ENCODE data around the gene FAM20C. TPM values are rescaled to one million over a fixed set of nuclear protein-coding genes. Genes with fewer than 3 reads are reported as not detected.

Gene FAM20C
- total RNA-seq, 3 donors from 2014 or later (not counting 1 experiment from before 2014, with no cell fraction given) = 1.2 to 8.6 (median 3.9) TPM

DNA sequence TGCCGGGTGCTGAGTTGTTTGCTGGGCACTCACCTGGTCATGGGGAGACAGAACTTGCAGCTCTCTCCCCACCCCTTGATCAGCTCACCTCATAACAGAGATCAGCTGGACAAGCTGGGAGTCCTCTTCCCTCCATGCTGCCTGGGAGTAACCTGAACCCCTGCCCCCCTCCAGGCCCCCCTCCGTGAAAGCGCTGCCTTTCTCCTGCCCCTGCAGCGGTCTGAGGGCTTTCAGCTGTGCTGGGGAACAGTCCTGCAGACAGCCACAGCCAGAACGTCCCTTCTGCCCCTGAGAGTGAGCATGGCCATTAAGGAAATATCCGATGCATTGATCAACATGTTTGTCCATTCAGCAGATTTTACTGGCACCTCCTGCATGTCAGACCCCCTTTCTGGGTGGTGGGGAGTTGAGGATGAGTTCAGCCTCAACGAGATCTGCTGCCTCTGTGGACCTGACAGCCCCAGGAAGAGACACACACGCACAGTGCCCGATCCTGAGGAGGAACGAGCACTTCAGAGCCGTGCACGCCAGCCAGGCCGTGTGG, 4.5 kb downstream of the FAM20C start:
- DNase-seq (no peak), ATAC-seq (no peak)
- peaks cover 3% of the 10 kb centered on the region for H3K27me3 ChIP-seq (ENCODE audit: control insufficient read depth, insufficient read depth, low read length)
- peaks cover 13 to 21% of the 10 kb centered on the region in 2 donors for H3K27me3 Mint-ChIP-seq (ENCODE audit: low read depth in 2 of 2)
- H3K4me3 ChIP-seq (ENCODE audit: low read length) = no peak overlapping the region
- H3K36me3 Mint-ChIP-seq = no peaks in the 10 kb centered on the region
- no peak overlapping the region for H3K4me3 Mint-ChIP-seq
- no peaks in the 10 kb centered on the region for H3K36me3 ChIP-seq (ENCODE audit: control insufficient read depth, insufficient read depth, low read length)
- no peak overlapping the region for H3K27ac ChIP-seq (ENCODE audit: low read length)
- 70% methylated on average over 13 of the region's 13 CpGs for WGBS (ENCODE audit: insufficient coverage)
- intact Hi-C loops (cut with micrococcal nuclease) = no loop called here
- no peaks in the 10 kb centered on the region for H3K9me3 ChIP-seq (ENCODE audit: control insufficient read depth, insufficient read depth, low read length)
- TF ChIP-seq, protein P1, sequence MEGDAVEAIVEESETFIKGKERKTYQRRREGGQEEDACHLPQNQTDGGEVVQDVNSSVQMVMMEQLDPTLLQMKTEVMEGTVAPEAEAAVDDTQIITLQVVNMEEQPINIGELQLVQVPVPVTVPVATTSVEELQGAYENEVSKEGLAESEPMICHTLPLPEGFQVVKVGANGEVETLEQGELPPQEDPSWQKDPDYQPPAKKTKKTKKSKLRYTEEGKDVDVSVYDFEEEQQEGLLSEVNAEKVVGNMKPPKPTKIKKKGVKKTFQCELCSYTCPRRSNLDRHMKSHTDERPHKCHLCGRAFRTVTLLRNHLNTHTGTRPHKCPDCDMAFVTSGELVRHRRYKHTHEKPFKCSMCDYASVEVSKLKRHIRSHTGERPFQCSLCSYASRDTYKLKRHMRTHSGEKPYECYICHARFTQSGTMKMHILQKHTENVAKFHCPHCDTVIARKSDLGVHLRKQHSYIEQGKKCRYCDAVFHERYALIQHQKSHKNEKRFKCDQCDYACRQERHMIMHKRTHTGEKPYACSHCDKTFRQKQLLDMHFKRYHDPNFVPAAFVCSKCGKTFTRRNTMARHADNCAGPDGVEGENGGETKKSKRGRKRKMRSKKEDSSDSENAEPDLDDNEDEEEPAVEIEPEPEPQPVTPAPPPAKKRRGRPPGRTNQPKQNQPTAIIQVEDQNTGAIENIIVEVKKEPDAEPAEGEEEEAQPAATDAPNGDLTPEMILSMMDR (IDR thresholded peaks at IDR 0.05) = no peak
- H3K4me1 Mint-ChIP-seq = no peaks in the 10 kb centered on the region
- no peak overlapping the region for H3K27ac Mint-ChIP-seq
- no peaks in the 10 kb centered on the region for H3K4me1 ChIP-seq (ENCODE audit: control insufficient read depth, insufficient read depth, low read length)
- H3K9me3 Mint-ChIP-seq = no peaks in the 10 kb centered on the region

DNA sequence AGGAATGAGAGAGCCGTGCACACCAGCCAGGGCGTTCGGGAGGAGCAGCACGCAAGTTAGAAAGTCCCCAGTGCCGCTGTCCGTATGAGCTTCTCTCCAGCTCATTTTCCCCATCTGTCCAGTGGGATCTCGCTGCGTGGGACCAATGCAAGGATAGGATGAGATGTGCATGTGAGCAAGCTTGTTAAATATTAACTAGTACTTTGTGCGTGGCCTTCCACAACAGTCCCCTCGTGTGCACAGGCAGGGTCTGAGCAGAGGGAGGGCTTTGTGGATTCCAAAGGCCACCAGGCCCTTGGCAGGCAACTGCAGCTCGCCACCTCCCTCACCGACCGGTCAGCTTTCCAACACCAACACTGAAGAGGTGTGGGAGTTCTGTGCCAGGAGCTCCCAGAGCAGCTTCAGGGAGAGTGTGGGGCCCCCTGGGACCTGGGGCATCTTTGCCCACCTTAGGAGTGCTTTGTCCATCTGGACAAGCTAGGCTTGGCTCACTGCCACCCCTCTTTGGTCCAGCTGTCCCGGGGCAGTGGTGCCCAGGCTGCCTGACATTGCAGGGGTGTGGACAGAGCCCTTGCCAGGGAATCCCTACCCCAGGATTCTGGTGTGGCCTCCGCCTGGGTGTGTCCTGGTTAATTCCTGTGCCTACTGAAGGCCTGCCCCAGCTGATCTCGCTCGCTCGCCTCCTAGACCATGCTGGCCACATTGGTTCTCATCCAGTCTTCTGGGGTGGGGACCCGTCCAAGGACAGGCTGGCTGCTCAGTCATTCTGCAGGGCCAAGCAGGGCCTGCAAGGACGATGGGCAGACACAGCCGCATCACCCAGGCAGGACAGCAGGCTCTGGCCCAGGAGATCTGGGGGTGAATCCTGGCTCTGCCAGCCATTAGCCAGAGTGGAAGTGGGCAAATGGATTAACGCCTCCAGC, 5.3 kb downstream of the FAM20C start:
- Mint-ChIP-seq H3K9me3 (no peaks in the 10 kb centered on the region), H3K27ac (no peak overlapping the region), H3K4me1 (no peaks in the 10 kb centered on the region), H3K27me3 (ENCODE audit: low read depth in 2 of 2) (peaks cover 13 to 21% of the 10 kb centered on the region in 2 donors), H3K4me3 (no peak overlapping the region), H3K36me3 (no peaks in the 10 kb centered on the region)
- Histone ChIP-seq H3K4me3 (ENCODE audit: low read length) (no peak overlapping the region), H3K27ac (ENCODE audit: low read length) (no peak overlapping the region), H3K36me3 (ENCODE audit: control insufficient read depth, insufficient read depth, low read length) (no peaks in the 10 kb centered on the region), H3K27me3 (ENCODE audit: control insufficient read depth, insufficient read depth, low read length) (peaks cover 3% of the 10 kb centered on the region), H3K4me1 (ENCODE audit: control insufficient read depth, insufficient read depth, low read length) (no peaks in the 10 kb centered on the region), H3K9me3 (ENCODE audit: control insufficient read depth, insufficient read depth, low read length) (no peaks in the 10 kb centered on the region)
- intact Hi-C loops (cut with micrococcal nuclease) = no loop called here
- no peak for DNase-seq
- no peak for ATAC-seq
- WGBS (ENCODE audit: insufficient coverage) = 87% methylated on average over 22 of the region's 22 CpGs
- TF ChIP-seq, protein P1 (IDR thresholded peaks at IDR 0.05) = no peak

DNA sequence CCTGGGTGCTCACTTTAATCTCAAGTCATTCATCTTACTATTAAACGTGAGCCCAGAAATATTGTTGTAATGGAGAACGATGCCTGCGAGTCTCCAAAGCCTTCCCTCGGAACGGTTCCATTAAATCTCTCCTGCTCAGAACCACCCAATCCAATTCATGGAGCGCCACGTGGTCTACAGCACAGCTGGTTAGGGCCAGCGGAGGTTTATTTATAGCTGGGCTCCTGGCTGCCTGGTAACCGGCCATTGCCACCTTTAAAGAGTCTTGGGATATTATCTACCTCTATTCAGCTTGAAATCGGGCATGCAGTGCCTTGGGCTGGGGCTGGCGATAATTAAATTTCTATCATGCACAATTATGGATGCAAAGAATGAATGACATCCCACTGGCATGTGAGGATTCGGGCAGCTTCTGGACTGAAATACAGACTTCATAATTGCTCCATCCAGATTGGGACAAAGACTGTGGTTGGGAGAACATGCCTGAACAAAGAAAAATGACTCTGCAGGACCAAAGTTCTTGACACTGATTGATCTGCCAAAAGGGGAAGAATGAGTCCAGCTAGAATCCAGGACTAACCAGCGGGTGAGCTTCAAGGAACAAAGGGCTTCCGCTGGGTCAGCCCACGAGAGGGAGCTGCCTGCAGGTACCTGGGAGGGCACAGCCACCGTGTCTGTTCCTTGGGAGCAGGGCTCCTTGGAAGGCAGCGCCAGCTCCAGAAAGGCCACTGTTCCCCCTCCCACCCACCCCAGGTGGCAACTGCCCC, 7.3 kb downstream of the FAM20C start:
- H3K27me3 ChIP-seq (ENCODE audit: control insufficient read depth, insufficient read depth, low read length) = no peaks in the 10 kb centered on the region
- no peaks in the 10 kb centered on the region for H3K4me1 ChIP-seq (ENCODE audit: control insufficient read depth, insufficient read depth, low read length)
- no peak for ATAC-seq
- WGBS (ENCODE audit: insufficient coverage) = 89% methylated on average over 17 of the region's 17 CpGs
- TF ChIP-seq, protein P1 (IDR thresholded peaks at IDR 0.05) = no peak
- Mint-ChIP-seq H3K36me3 (no peaks in the 10 kb centered on the region), H3K4me1 (no peaks in the 10 kb centered on the region), H3K27me3 (ENCODE audit: low read depth in 2 of 2) (peaks cover 13 to 14% of the 10 kb centered on the region in 2 donors), H3K27ac (no peak overlapping the region), H3K4me3 (no peak overlapping the region), H3K9me3 (no peaks in the 10 kb centered on the region)
- intact Hi-C loops (cut with micrococcal nuclease) = no loop called here
- H3K9me3 ChIP-seq (ENCODE audit: control insufficient read depth, insufficient read depth, low read length) = no peaks in the 10 kb centered on the region
- H3K36me3 ChIP-seq (ENCODE audit: control insufficient read depth, insufficient read depth, low read length) = no peaks in the 10 kb centered on the region
- no peak overlapping the region for H3K4me3 ChIP-seq (ENCODE audit: low read length)
- no peak for DNase-seq
- no peak overlapping the region for H3K27ac ChIP-seq (ENCODE audit: low read length)

Measured in natural killer cell (primary cell).